GM12873 (cell line): ENCODE results near the gene PROX1.

ENCODE experiments used
- TF ChIP-seq, protein P1 (sequence below): IDR thresholded peaks from 2 replicates; pipeline ENCODE4 v1.5.1; 2012; ENCODE audit warnings: low read depth, mild to moderate bottlenecking, moderate library complexity, low read length, control low read depth; ENCODE audit not compliant: insufficient read depth; ENCODE audit errors: missing control alignments

Gene PROX1

DNA sequence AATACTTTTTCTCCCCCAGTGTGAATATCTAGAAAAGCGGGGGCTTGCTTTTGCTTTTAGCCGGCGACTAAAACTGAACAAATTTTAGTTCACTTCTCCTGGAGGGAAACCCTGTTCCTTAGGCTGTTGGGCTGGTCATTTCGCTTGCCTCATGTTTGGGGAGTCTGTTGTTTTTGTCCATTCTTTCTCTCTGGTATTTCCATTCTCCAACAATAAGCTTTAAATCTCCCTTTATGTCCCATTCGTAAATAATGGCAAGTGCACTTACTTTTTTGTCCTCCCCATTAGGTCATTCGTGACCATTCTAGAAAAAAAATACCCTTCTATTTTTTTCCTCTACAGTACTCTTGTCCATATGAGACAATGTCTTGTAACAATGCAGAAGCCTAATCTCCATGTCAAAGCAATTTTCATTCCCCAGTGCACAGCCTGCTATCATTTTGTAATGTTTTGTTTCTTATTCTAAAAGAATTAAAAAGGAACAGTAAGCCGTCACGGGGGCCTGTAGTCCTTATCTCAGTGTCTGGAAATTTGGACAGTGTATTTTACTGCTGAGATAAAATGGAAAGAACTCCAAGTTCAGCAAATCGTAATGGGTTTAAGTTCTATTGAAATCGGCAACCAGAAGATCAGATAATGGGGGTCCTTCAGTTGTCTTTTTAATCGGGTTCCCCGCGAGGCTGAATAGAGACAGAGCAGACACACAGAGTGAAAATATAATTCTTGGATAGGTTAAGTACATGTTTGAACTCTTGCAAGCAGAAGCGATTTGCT, 21.8 kb downstream of the PROX1 start:
- TF ChIP-seq, protein P1, sequence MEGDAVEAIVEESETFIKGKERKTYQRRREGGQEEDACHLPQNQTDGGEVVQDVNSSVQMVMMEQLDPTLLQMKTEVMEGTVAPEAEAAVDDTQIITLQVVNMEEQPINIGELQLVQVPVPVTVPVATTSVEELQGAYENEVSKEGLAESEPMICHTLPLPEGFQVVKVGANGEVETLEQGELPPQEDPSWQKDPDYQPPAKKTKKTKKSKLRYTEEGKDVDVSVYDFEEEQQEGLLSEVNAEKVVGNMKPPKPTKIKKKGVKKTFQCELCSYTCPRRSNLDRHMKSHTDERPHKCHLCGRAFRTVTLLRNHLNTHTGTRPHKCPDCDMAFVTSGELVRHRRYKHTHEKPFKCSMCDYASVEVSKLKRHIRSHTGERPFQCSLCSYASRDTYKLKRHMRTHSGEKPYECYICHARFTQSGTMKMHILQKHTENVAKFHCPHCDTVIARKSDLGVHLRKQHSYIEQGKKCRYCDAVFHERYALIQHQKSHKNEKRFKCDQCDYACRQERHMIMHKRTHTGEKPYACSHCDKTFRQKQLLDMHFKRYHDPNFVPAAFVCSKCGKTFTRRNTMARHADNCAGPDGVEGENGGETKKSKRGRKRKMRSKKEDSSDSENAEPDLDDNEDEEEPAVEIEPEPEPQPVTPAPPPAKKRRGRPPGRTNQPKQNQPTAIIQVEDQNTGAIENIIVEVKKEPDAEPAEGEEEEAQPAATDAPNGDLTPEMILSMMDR: no peak

DNA sequence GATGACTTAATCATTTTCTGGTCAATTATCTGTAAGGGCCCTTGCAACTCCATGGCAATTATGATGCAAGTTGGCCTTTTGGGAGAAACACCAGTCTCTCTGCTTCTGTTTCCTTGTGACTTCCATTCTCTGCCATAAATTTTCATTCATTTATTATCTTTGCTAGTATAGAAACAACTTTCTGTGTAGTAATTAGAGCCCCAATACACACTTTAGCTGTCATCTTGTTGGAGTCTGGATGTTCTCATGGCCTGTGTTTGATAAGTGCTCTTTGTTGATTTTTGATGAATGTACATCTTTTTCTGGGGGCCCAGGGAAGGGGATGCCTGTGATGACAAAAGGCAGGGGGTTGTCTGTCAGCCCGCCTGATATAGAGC, 22.4 kb downstream of the PROX1 start:
- TF ChIP-seq, protein P1: no peak

DNA sequence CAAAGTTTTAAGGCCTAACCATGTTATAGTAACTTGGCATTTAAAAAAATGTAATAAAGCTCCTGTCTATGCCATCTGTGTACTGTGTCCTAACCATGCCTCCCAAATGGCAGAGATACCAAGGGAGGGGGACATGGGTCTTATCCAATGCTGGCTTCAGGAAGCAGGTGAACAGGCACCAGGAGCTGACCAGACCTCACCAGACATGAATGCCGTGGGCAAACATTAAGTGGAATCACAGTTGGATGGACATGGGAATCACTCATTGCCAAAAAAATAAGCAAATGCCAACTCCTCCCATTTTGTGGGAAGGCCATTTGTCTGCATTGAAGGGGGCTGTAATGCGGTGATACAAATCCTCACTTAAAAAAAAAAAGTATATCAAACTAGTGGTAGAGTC, 22.9 kb downstream of the PROX1 start:
- TF ChIP-seq, protein P1: no peak

DNA sequence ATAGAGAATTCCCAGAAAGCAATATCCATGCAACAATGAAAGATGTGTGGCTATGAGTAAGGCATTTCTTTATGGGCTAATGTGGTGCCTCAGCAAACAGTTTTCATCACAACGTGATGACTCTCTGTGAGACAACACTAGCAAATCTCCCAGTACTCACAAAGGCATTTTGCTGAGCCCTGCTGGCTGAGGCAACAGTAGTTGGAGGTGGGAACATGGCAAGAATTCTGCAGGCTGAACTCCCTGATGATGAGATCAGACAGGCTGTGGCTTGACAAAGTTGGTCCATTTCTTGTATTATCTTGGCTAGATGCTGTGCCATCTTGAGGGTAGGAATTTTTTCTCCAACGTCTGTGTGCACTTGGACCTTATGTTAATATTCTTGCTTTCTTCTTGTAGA, 24.6 kb downstream of the PROX1 start:
- TF ChIP-seq, protein P1: no peak

DNA sequence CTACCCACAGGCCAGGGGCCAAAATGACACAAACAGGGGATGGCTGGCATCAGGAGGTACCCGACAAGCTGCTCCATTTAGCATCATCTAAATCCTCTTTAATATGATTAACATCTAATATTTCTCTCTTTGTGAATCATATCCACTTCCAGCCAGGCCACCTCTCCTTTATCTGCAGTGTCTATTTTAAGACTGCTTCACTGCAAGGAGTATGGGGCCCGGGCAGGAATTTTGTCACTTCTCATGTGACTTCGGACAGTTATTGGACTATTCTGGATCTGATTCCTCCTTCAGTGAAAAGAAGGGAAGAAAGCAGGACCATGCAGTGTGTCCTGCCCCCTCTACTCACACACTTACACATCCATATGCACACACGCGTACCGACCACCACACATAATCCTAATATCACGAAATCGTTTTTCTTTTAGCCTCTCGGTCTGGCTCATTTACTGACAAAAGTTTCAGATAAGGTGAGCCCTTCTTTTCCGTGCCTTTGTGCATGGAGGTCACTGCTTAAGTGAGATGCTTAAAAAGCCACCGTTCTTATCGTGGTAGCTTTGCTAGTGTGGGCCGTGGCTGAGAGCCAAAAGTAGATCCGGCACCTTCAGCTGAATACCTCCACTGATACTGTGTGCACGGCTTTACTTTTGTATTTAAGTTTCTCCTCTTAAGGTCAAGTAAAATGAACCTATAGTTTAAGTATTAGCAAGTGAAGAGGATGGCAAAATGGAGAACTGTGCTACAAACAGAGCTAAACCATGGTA, 26.0 kb downstream of the PROX1 start:
- TF ChIP-seq, protein P1: no peak

DNA sequence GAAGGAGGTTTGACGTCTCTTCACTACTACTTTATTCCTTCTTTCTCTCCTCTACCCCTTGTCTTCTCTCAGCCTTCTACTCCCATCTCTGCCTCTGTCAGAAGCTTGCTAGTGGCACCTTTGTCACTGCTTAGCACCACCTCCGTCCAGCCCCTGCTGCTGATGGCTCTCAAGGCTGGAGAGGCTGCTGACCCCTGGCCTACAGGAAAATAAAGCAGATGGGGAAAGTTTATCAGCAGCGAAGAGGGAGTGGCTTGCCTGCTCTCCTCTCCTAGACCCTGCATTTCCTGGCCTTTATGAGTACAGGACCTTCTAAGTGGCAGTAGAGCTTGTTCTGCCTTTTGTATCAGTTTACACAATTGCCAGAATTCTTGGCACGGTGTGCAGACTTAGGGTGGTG, 27.0 kb downstream of the PROX1 start:
- TF ChIP-seq, protein P1: no peak

DNA sequence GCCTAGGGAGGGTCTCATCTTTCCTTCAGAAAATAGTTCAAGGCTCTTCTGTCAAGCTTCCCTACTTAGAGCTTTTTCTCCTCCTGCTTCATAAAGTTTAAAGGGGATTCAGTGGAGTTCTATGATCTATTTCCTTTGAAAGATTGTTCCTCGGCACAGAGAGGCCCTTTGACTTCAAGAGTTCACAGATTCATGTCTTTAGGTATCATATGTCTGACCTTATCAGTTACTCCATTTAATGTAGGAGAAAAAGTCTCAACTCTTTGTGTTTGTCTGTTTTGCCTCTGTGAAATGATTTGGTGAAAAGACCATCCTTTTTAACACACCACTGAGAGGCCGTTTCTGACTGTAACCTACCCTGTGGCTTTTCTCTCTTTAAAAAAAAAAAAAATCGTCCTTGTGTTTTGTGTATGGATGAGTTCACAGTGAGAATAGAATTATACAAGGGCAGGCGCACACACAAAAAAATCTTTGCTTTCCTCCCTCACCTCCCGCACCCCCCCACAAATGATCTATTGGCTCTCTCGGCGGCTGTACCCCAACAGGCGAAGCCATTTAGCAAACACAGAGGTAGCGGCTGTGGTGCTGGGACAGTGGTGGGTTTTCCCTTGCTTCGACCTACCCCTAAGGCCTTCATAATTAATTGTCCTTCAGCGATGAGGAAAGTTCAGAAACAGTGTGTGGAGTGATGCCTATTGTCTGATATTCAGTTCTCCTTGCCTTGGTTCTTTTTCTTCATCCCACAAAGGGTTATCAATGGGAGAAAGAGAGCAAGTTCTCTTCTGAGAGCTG, 29.6 kb downstream of the PROX1 start:
- TF ChIP-seq, protein P1: no peak
